Activated CD4-positive, alpha-beta T cell treated with anti-CD3 and anti-CD28 coated beads, Interleukin-2, amount 10 ng/mL, durations not matched to agents 24 days and 14 days (primary cell): ENCODE measurements around the gene TPT1. TPM values are rescaled to one million over a fixed set of nuclear protein-coding genes. Genes with fewer than 3 reads are reported as not detected.
"Not testable (repeated sequence)": the region's sequence is repeated elsewhere in the genome, so short reads cannot be mapped to it uniquely, and the experiment has no call there.

Experiments
- DNase-seq: peaks from one replicate; pipeline ENCODE4 v3.0.0; 2022
- H3K27ac Mint-ChIP-seq: one replicate; pipeline ENCODE4 v1.8.0; 2022; ENCODE audit warnings: mild to moderate bottlenecking, mixed read lengths
- H3K27me3 Mint-ChIP-seq: one replicate; pipeline ENCODE4 v1.8.0; 2022; ENCODE audit warnings: mixed read lengths
- H3K36me3 Mint-ChIP-seq: one replicate; pipeline ENCODE4 v1.8.0; 2022; ENCODE audit warnings: low read depth, mild to moderate bottlenecking, mixed read lengths
- H3K4me1 Mint-ChIP-seq: one replicate; pipeline ENCODE4 v1.8.0; 2021; ENCODE audit warnings: mixed read lengths
- H3K4me3 Mint-ChIP-seq: one replicate; pipeline ENCODE4 v1.8.0; 2022; ENCODE audit warnings: mild to moderate bottlenecking, moderate library complexity, mixed read lengths
- H3K9me3 Mint-ChIP-seq: one replicate; pipeline ENCODE4 v1.8.0; 2021; ENCODE audit warnings: mixed read lengths
- intact Hi-C: fragments of 100-400 bp; cut with micrococcal nuclease; formaldehyde crosslinking; loops from one replicate; pipeline ENCODE4 v1.15.1; 2023
- total RNA-seq: library from RNA; stranded (reverse); gene quantifications from 2 replicates; pipeline ENCODE4 v1.2.3, GENCODE V29; 2022

The TPT1 gene
- total RNA-seq, 1 donor from 2014 or later = 2,188 TPM

DNA sequence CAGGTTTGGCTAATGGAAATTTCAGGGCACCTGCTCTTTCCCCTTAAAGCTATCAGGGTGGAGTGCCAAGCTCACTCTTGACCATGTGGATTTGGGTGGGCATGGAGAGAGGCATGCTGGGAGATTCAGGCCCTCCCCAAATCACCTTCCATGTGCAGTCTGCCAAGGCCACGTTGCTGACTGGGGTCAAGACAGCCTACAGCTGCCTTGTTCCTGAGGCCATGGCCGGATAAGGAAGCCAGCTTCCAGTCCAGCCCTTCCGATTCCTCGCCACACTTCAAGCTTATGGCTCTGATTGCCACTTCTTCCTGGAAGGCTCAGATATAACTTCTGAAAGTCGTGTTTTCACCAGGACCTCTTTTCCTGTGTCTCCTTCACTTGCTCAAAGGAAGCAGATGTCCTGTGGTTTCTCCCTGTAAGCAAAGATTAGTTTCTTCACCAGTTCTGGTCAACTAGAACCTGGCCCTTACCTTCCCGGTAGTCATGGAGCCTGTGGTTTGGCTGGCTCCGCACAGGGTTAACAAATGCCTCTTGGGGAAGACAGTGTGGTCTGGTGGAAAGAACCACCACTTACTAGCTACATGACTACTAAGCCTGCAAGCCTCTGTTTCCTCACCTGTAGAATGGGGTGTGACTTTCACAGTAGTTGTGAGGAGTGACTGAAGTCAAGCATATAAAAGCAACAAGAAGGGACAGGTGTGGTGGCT is 16.1 kb upstream of the TPT1 start:
- Mint-ChIP-seq H3K27ac (peak overlapping the region; percentile 71), H3K9me3 (peaks cover 4% of the 10 kb centered on the region), H3K4me3 (peak overlapping the region; percentile 10), H3K36me3 (peaks cover 48% of the 10 kb centered on the region), H3K27me3 (no peaks in the 10 kb centered on the region), H3K4me1 (peaks cover 26% of the 10 kb centered on the region)
- intact Hi-C loops = no loop called here
- peak; percentile 71 for DNase-seq

DNA sequence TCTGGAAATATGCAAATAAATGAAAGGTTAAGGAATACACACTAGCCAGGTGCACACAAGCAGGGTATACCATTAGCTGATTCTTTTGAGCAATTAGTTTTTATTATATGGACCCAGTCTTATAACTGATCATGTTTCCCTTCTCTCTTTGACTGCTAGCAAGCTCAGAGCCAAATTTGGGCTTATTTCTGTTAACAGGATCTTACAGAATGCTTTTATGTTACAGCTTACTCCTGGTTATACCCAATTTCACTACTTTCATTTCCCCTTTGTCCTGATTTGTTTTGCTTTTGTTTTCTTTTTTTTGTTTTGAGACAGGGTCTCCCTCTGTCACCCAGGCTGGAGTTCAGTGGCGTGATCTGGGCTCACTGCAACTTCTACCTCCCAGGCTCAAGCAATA is 12.9 kb upstream of the TPT1 start:
- Mint-ChIP-seq H3K4me3 (no peak overlapping the region), H3K4me1 (peaks cover 21% of the 10 kb centered on the region), H3K27ac (no peak overlapping the region), H3K36me3 (peaks cover 54% of the 10 kb centered on the region), H3K9me3 (no peaks in the 10 kb centered on the region), H3K27me3 (no peaks in the 10 kb centered on the region)
- DNase-seq = no peak
- intact Hi-C loops = no loop called here

DNA sequence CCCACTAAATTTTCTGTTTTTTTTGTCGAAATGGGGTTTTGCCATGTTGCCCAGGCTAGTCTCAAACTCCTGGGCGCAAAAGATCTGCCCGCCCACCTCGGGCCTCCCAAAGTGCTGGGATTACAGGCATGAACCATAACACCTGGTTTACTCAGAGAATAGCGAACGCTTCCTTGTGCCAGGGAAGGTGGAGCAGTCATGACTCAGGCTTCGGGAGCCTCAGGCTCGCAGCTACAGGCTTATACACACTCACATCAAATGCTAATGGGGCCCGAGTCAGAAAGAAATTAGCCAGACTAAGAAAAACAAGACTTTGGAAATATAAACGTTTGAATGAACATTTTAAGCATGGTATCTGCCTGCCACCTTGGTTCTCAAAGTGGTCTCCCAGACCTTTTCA is 11.0 kb upstream of the TPT1 start:
- Mint-ChIP-seq H3K36me3 (peaks cover 51% of the 10 kb centered on the region), H3K27ac (no peak overlapping the region), H3K27me3 (no peaks in the 10 kb centered on the region), H3K4me3 (no peak overlapping the region), H3K4me1 (peaks cover 14% of the 10 kb centered on the region), H3K9me3 (no peaks in the 10 kb centered on the region)
- intact Hi-C loops = no loop called here
- DNase-seq = no peak

DNA sequence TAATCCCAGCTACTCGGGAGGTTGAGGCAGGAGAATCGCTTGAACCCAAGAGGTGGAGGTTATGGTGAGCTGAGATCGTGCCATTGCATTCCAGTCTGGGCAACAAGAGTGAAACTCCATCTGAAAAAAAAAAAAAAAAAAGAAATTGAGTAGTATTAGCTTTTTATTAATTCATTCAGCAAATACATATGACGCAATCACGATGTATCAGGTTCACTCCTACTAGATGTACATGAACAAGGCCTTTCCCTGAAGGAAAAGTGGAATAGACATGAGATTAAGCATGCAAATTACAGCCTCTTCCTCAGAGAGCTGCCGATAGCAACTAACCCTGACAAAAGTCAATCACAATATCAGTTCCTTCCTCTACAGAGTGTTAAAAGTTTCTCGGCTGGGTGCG is 9.2 kb upstream of the TPT1 start:
- Mint-ChIP-seq H3K4me1 (peaks cover 10% of the 10 kb centered on the region), H3K4me3 (no peak overlapping the region), H3K36me3 (peaks cover 51% of the 10 kb centered on the region), H3K27me3 (no peaks in the 10 kb centered on the region), H3K9me3 (no peaks in the 10 kb centered on the region), H3K27ac (no peak overlapping the region)
- intact Hi-C loops = no loop called here
- no peak for DNase-seq

DNA sequence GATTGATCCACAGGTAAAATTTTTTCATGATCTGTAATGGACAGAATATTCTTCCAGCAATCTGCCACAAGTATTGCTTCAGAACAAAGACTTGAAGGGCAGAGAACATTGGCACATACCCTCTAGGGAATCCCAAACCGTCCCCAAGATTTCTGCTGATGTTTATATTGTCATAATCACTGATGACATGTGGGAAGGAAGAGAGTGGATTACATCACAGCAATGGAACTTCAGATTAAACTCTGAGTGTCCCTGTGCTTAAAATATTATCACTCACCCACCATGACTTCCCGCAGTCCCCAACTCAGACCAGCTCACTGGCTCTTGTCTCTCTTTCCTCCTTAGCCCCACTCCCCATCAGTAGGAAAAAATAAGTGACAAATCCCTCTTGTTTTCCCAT is 8.5 kb upstream of the TPT1 start:
- no peak for DNase-seq
- Mint-ChIP-seq H3K27ac (no peak overlapping the region), H3K27me3 (no peaks in the 10 kb centered on the region), H3K9me3 (no peaks in the 10 kb centered on the region), H3K4me1 (peaks cover 13% of the 10 kb centered on the region), H3K36me3 (peaks cover 52% of the 10 kb centered on the region), H3K4me3 (no peak overlapping the region)
- intact Hi-C loops = loop anchor here (10.0 kb wide), 1 partner anchor 1205 kb away; the partner anchor contains the start of gene LRCH1

DNA sequence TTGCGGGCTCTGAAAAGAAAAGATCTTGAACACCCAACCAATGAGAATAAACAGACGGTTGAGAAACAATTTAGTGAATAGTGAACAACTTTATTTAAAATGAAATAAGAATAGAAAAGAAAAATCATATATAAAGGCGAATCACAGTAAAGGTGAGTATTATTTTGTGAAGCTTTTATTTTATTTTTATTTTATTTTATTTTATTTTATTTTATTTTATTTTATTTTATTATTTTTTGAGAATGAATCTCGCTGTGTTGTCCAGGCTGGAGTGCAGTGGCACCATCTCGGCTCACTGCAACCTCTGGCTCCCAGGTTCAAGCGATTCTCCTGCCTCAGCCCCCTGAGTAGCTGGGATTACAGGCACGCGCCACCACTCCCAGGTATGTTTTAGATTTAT is 3.1 kb upstream of the TPT1 start:
- intact Hi-C loops = loop anchor here (5.0 to 10.0 kb wide), 2 partner anchors 838 to 1211 kb away; partner anchors contain the start of genes LCP1 and LRCH1
- not testable (repeated sequence) for DNase-seq, H3K4me3 Mint-ChIP-seq, H3K27ac Mint-ChIP-seq, H3K27me3 Mint-ChIP-seq, H3K9me3 Mint-ChIP-seq
- peaks cover 52% of the 10 kb centered on the region for H3K36me3 Mint-ChIP-seq
- H3K4me1 Mint-ChIP-seq = peaks cover 20% of the 10 kb centered on the region

DNA sequence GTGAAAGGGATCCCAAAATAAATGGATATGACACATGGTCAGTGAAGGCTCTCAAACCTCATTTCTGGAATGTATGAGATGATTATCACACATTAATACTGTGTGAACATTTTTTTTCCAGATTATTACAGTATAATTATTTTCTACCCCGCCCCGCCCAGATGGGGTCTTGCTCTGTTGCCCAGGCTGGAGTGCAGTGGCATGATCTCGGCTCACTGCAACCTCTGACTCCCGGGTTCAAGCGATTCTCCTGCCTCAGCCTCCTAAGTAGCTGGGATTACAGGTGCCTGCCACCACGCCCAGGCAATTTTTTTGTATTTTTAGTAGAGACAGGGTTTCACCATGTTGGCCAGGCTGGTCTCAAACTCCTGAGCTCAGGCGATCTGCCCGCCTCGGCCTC is 2.1 kb upstream of the TPT1 start:
- not testable (repeated sequence) for H3K9me3 Mint-ChIP-seq, H3K27ac Mint-ChIP-seq, H3K27me3 Mint-ChIP-seq, DNase-seq
- H3K4me3 Mint-ChIP-seq = peak overlapping the region; percentile 26
- H3K36me3 Mint-ChIP-seq = peaks cover 59% of the 10 kb centered on the region
- intact Hi-C loops = loop anchor here (5.0 to 10.0 kb wide), 2 partner anchors 839 to 1212 kb away; partner anchors contain the start of genes LCP1 and LRCH1
- peaks cover 29% of the 10 kb centered on the region for H3K4me1 Mint-ChIP-seq

DNA sequence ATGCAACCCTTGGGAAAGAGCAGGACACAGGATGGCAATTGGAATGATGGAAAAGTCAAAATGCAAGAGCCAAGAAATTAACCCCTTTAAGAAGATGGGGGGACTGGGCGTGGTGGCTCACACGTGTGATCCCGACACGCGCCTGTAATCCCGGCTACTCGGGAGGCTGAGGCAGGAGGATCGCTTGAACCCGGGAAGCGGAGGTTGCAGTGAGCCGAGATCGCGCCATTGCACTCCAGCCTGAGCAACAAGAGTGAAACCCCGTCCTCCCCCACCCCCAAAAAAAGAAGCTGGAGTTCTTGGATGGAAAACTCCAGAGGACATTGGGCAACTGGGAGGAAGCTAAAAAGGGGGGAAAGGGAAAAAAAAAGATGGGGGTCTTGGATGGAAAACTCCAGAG is 1.7 kb upstream of the TPT1 start:
- peak overlapping the region; percentile 99 for H3K27ac Mint-ChIP-seq
- not testable (repeated sequence) for H3K9me3 Mint-ChIP-seq, H3K27me3 Mint-ChIP-seq, DNase-seq
- peaks cover 60% of the 10 kb centered on the region for H3K36me3 Mint-ChIP-seq
- intact Hi-C loops = loop anchor here (5.0 to 10.0 kb wide), 2 partner anchors 840 to 1212 kb away; partner anchors contain the start of genes LCP1 and LRCH1
- peaks cover 34% of the 10 kb centered on the region for H3K4me1 Mint-ChIP-seq
- peak overlapping the region; percentile 99 for H3K4me3 Mint-ChIP-seq

DNA sequence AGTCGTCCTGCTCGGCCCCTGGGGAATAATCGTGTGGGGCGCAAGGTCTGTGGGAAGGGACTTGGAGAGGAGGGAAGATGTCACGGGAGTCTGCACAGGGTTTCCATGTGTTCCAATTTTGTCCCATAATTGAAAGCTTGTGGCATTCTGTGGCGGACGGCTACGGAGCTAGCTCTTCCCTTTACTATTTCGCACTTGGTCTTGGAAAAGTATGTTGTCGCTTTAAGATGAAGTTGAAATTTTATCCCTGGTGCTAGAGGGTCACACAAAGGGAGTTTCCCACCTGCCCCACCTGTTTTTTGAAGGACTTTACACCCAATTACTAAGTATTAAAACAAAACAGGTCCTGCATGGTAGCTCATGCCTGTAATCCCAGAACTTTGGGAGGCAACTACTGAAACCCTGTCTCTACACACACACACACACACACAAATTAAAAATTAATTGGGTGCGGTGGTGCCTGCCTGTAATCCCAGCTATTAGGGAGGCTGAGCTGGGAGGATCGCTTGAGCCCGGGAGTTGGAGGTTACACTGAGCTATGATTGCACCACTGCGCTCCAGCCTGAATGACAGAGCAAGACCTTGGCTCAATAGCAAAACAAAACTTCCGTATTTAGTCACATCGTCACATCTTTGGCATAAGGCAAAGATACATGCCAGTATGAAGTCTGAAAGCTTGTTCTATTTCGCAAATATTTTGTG is 967 bp upstream of the TPT1 start:
- intact Hi-C loops = loop anchor here (1.0 to 10.0 kb wide), 8 partner anchors 25 to 1213 kb away; partner anchors contain the start of genes COG3, LCP1, LRCH1 and SLC25A30
- peak overlapping the region; percentile 99 for H3K4me3 Mint-ChIP-seq
- peak overlapping the region; percentile 99 for H3K27ac Mint-ChIP-seq
- H3K27me3 Mint-ChIP-seq = no peaks in the 10 kb centered on the region
- H3K4me1 Mint-ChIP-seq = peaks cover 37% of the 10 kb centered on the region
- peak; percentile 67 for DNase-seq
- no peaks in the 10 kb centered on the region for H3K9me3 Mint-ChIP-seq
- peaks cover 63% of the 10 kb centered on the region for H3K36me3 Mint-ChIP-seq

DNA sequence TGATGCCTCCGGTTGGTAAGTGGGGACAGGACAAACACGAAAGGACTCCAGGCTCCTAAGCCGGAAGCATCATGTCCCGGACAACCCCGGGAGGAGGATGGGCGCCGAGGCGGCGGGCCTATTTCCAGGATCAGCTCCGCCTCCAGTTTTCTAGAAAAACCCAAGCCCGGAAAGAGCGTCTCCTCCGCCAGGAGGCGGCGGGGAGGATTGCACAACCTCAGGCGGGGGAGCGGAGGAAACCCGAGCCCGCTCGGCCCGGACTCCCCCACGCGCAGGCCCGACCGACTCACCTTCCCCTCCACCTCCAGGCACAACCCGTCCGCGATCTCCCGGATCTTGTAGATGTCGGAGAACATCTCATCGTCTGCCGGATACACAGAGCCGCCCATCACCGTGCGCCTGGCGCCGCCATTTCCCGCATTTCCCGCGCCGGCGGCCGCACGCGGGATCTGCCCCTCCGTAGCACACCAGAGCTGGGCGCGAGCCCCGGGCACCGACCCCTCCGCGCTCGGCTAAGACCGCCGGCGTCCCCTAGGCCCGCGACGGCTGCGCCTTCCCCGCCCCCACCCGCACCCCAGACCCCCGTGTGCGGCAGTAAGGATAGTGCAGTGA is 455 bp downstream of the TPT1 start:
- peak overlapping the region; percentile 99 for H3K27ac Mint-ChIP-seq
- H3K36me3 Mint-ChIP-seq = peaks cover 72% of the 10 kb centered on the region
- peaks cover 51% of the 10 kb centered on the region for H3K4me1 Mint-ChIP-seq
- peak; percentile 95 for DNase-seq
- H3K9me3 Mint-ChIP-seq = no peaks in the 10 kb centered on the region
- intact Hi-C loops = loop anchor here (1.0 to 10.0 kb wide), 9 partner anchors 27 to 1214 kb away; partner anchors contain the start of genes COG3, GPALPP1, LCP1 and LRCH1
- H3K4me3 Mint-ChIP-seq = peak overlapping the region; percentile 99
- H3K27me3 Mint-ChIP-seq = no peaks in the 10 kb centered on the region

DNA sequence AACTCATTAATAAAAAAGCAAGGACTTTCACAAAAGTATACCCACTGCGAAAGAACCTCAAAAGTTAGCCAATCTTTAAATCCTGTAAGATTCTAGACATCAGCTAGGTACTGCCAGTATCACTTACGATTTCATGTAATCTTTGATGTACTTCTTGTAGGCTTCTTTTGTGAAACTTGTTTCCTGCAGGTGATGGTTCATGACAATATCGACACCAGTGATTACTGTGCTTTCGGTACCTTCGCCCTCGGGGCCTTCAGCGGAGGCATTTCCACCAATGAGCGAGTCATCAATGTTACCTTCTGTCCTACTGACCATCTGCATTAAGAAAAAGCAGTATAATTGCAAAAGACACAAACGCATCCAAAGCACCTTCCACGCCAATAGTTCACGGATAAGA is 1.1 kb downstream of the TPT1 start:
- H3K27me3 Mint-ChIP-seq = no peaks in the 10 kb centered on the region

DNA sequence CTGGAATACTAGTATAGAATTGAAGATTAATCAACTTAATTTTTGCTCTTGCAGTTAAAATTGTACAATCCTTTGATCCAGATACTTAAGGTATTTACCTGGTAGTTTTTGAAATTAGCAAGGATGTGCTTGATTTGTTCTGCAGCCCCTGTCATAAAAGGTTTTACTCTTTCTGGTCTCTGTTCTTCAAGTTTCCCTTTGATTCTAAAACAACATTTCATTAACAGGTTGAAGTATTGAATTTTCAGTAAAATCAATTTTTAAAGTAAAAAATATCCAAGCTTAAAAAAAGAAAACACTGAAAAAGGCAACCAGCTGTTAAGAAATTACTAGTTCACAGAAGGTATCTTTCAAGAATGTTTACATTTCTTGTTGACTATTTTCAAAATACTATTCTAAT is 1.6 kb downstream of the TPT1 start:
- Mint-ChIP-seq H3K4me1 (peaks cover 59% of the 10 kb centered on the region), H3K4me3 (peak overlapping the region; percentile 99), H3K27ac (peak overlapping the region; percentile 99), H3K9me3 (no peaks in the 10 kb centered on the region), H3K27me3 (no peaks in the 10 kb centered on the region), H3K36me3 (peaks cover 74% of the 10 kb centered on the region)
- no peak for DNase-seq
- intact Hi-C loops = no loop called here

More for the DNA sequence above, 1.1 kb downstream of the TPT1 start:
- H3K36me3 Mint-ChIP-seq = peaks cover 73% of the 10 kb centered on the region
- DNase-seq = peak; percentile 80
- peak overlapping the region; percentile 99 for H3K4me3 Mint-ChIP-seq
- peaks cover 57% of the 10 kb centered on the region for H3K4me1 Mint-ChIP-seq
- intact Hi-C loops = loop anchor here (1.0 to 10.0 kb wide), 5 partner anchors 29 to 1215 kb away; partner anchors contain the start of genes GPALPP1, LCP1, LRCH1 and NUFIP1
- no peaks in the 10 kb centered on the region for H3K9me3 Mint-ChIP-seq
- peak overlapping the region; percentile 99 for H3K27ac Mint-ChIP-seq

DNA sequence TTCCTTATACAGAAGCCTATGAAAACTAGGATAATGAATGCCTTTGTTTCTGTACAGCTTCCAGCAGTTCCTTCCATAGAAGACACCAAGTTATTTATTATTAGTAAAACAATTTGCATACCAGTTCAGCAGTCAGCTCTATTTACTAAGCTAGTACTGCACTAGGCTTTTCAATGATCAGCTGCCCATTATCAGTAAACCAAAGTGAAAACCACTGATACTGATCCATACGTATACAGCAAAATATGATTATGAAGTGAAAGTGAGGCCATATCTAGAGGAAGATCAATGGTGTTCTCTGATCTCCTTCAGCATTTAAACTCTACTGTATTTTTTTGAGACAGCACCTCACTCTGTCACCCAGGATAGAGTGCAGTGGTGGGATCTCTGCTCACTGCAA is 3.2 kb downstream of the TPT1 start:
- no peaks in the 10 kb centered on the region for H3K27me3 Mint-ChIP-seq
- no peaks in the 10 kb centered on the region for H3K9me3 Mint-ChIP-seq

More for the DNA sequence above, 3.2 kb downstream of the TPT1 start:
- H3K27ac Mint-ChIP-seq = peak overlapping the region; percentile 19
- no peak for DNase-seq
- H3K4me3 Mint-ChIP-seq = peak overlapping the region; percentile 99
- intact Hi-C loops = no loop called here
- peaks cover 70% of the 10 kb centered on the region for H3K4me1 Mint-ChIP-seq
- peaks cover 82% of the 10 kb centered on the region for H3K36me3 Mint-ChIP-seq
